Activated CD4-positive, alpha-beta T cell treated with anti-CD3 and anti-CD28 coated beads, Interleukin-2, amount 50 U/mL, for 1 hour (primary cell): Measurements from ENCODE around the gene CHI3L2.
A peak's percentile ranks its signal among the peaks of the same experiment; 100 is the strongest.

Experiments used
- DNase-seq: peaks from one replicate; pipeline ENCODE4 v3.0.0-alpha.2; 2020

CHI3L2 gene, protein sequence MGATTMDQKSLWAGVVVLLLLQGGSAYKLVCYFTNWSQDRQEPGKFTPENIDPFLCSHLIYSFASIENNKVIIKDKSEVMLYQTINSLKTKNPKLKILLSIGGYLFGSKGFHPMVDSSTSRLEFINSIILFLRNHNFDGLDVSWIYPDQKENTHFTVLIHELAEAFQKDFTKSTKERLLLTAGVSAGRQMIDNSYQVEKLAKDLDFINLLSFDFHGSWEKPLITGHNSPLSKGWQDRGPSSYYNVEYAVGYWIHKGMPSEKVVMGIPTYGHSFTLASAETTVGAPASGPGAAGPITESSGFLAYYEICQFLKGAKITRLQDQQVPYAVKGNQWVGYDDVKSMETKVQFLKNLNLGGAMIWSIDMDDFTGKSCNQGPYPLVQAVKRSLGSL

DNA sequence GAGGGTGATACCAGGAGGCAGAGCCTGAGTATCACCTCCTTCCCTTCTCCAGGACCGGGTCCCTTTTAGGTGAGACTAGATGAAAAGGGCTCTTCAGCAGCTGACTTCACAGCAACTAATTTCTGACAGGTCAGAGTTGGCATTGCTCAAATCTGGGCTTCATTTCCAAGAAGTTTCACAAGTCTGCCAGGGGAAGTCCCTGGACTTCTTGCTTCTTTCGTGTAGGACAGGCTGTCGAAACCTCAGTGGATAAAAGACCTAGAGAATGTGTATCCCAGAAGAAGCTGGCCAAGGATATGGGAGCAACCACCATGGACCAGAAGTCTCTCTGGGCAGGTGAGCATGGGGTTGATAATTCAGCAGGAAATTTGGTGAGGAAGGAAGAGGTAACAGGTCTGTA, at the start of gene CHI3L2:
Gene CHI3L2 (plus strand): TSS at position 280 of the 400 bp plus-strand sequence. CDS start 17 bp downstream, at position 297.
- no peak for DNase-seq

GRCh38 chr1:111179968-111180533, 47.5 kb upstream of the CHI3L2 start:
- DNase-seq, result no peak

- no peak for DNase-seq
Observed at GRCh38 chr1:111182052-111182451, 45.5 kb upstream of the CHI3L2 start.

GRCh38 chr1:111183308-111184069, 44.0 kb upstream of the CHI3L2 start:
- no peak for DNase-seq

GRCh38 chr1:111184663-111185062, 42.9 kb upstream of the CHI3L2 start:
- no peak for DNase-seq

GRCh38 chr1:111190931-111191451, 36.5 kb upstream of the CHI3L2 start:
- DNase-seq, result no peak

DNA sequence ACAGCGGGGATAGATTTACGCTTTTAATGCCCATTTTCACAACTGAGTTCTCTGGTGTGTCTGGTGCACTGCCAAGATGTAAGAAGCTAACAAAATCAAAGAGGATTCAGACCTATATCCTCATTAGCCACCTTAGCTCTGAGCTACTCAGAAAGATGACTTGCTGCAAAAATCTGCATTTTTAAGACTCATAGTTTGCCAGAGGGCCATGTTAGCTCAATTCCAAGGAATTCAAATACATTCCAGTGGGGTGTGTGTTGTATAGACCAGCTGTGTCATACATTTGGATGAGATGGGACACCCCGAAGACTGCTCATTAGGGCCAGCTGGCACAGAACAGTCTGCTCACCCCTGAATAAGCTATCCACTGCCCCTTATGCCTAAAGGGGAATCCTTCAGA, 36.0 kb upstream of the CHI3L2 start:
- no peak for DNase-seq

GRCh38 chr1:111192074-111192473, 35.4 kb upstream of the CHI3L2 start:
- no peak for DNase-seq

DNA sequence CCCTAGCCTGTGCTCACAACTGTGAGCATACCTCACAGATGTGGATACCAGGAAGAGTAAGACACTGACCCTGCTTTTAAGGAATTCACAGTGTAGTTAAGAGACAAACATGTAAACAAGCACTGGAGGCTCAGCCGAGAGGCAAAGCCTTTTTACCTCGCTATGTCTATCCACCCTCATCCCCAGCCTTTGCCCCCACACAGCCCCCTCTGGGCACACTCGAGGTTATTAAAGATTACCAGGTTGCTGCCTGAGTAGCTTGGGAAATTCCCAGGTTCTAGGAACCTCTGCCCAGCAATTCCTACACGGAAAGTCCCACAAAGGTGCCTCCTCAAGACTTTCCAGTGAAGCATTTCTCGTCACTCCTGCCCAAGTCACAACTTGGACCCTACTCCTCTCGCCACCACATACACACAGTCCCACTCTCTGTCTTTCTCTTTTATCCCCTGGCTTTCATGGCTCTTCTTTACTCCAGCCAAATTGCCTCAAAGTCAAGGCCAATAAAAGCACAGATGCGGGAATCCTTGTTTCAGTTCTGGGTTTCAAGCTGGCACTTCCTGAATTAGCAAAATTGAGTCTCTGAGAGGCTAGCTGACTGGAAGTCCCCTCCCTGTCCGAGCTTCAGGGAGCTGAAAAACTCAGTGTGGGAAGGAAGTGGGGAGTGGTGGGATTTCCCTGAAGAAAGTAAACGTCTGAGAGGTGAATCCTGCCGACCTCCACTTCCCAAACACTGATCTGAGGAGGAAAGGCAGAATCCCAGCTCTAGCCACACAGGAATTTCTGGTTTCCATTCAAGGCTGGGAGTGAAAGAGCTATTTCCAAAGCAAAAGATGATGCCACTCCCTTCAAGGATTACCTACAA, 34.6 kb upstream of the CHI3L2 start:
- DNase-seq, result no peak

DNA sequence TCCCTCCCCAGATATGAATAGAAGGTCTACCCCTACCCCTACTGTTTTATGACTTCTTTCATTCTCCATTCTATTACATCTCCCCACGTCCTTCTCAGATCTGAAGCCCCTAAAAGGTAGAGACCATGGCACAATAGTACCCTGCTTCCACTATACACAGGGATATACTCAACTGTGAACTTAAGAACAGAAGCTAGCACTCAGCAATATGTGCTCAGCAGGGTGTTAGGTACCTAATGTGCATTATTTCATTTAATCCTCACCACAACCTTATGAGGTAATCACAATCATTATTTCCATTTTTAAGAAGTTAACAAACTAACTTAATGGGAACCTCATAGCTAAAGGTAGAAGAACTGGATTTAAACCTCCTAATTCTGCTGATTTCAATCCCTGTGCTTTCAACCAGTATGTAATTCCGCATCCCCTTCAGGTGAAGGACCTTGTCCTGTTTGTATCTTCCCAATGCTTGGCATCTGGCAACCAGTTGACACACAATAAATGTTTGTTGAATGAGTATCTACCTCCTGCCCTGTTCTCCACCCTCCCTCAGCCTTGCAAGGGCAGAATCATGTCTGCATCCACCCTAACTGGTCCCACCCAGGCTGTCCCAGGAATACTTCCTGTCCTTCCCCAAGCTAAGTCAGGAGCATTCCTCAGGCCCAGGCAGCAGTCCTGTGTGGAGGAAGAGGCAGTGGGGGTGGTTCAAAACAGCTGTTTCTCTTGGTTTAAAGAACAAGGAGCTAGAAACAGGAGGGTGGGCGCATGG, 33.6 kb upstream of the CHI3L2 start:
- no peak for DNase-seq

DNA sequence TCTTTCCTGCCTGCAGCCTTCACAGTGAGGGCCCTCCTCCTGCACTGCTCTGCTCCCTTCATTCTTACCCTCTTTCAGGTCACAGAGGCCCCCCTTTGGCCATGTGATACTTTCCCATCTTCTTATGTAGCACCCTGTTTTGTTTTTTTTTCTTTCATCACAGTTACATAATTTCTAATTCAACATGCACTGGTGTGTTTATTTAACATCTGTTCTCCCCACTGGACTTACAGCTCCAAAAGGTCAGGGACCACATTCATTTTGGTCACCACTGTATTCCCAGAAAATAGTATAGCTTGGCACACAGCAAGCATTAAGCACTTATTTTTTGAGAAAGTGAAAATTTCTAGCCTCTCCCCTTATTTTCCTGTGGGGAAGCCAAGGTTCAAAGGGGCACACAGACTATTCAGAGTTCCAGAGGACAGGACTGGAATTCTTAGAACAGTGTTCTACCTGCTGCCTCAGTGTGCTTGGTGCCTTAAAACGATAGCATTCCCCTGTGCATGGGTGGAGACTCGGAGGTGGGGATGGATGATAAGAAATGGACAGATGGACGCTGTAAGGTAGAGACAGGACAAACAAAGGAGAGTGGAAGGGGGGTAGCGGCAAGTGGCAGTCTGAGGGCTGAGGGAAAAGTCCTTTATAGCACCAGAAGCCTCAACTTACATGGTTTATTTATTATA, 32.4 kb upstream of the CHI3L2 start:
- DNase-seq, result no peak

- no peak for DNase-seq
Observed at GRCh38 chr1:111196213-111196612, 31.3 kb upstream of the CHI3L2 start.

DNA sequence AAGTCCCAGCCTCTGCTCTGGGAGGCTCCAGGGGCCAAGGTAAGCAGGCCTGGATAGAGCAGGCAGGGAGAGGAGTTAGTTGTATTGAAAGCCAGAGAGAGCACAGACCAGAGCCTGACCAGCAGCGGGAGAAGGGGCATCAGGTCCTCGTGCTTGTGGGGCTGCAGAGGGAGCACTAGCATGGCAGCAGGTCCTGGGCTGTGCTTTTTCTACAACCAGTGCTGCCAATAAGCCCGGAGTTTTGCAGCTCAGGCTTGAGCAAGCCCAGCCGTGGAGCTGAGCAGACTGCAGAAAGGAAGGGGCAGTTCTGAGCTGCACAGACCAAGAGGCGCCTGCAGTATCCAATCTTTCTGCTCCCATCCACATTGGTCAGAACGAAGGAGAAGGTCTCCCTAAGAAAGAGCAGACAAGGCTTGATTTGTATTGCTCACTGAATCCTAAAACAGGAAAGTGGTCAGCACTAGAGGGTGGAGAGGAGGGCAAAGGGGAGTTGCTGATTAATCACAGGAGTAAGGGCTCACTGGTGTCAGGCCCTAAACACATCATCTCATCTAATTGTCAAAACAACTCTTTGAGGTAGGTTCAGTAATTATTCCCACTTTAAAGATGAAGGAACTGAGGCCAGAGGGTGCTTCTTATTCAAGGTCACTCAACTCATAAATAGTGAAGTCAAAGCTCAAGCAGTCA, 29.8 kb upstream of the CHI3L2 start:
- DNase-seq, result peak; percentile 76

DNA sequence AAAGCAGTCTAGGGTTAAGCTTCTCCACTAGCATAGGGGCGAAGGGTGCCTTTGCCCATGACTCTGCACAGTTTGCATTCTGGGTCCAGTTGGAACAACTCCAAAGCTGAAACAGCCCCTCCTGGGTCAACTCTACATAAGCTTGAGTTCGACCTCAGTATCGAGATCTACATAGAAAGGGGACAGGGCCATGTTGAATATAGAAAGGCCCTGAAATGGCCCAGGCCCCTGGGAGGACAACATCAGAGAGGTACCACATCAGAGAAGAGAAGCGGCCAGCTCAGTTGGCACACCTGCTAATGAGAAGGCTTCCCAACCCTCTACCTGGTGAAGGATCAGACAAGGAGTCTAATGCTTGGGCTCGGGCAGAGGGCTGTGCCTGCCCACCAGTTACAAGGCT, 28.7 kb upstream of the CHI3L2 start:
- no peak for DNase-seq

DNA sequence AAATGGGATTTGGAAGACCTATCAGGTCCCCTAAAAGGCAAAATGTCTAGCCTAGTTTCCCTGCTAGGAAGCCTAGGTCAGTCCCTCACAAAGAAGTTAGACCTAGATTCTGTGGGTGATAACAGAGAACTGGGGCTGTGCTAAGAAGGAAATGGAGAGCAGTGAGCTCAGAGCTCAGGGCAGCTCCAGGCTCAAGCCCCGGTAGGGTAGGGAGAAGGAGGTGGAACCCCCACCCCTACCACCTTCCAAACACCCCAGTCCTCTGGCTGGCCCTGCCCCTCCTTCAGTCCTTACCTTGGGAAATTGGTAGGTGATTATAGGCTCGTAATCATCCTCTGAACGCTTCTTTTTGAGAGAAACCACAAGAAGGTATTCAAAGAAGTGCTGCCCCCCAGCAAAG, 28.2 kb upstream of the CHI3L2 start:
- DNase-seq, result no peak

- peak; percentile 61 for DNase-seq
Observed at GRCh38 chr1:111199881-111200801, 27.4 kb upstream of the CHI3L2 start, which contains the start of gene DENND2D. Gene DENND2D, minus strand, starts transcription at chr1:111200646. Its CDS starts 187 bp downstream, at chr1:111200459.

- DNase-seq, result no peak
Observed at GRCh38 chr1:111200802-111201161, 26.7 kb upstream of the CHI3L2 start.

GRCh38 chr1:111201275-111202090, 26.0 kb upstream of the CHI3L2 start:
- no peak for DNase-seq

- no peak for DNase-seq
Observed at GRCh38 chr1:111202366-111202706, 25.2 kb upstream of the CHI3L2 start.
